GM18951 (cell line): ENCODE measurements around the gene ABAT.

ENCODE experiments used
- POLR2A ChIP-seq: IDR thresholded peaks from 4 replicates; pipeline ENCODE4 v1.6.1; 2011; ENCODE audit warnings: mild to moderate bottlenecking; ENCODE audit not compliant: insufficient read length, insufficient read depth; ENCODE audit errors: extremely low read depth
- in situ Hi-C: fragments of 300-500 bp; cut with MboI; formaldehyde crosslinking; loops from one replicate; pipeline ENCODE4 v1.12.0; 2022; ENCODE audit warnings: low sequenced_read_pairs, mixed read lengths, inconsistent platforms; ENCODE audit not compliant: unreplicated experiment

Gene ABAT

GRCh38 chr16:8678068-8678927, 3.9 kb downstream of the ABAT start:
- in situ Hi-C loops = no loop called here
- TF ChIP-seq POLR2A = no peak

GRCh38 chr16:8679151-8679550, 4.7 kb downstream of the ABAT start:
- TF ChIP-seq POLR2A = no peak
- in situ Hi-C loops = no loop called here

- in situ Hi-C loops = no loop called here
- TF ChIP-seq POLR2A = no peak
Measured at GRCh38 chr16:8682551-8683259, 8.3 kb downstream of the ABAT start.

- no peak for TF ChIP-seq POLR2A
- in situ Hi-C loops = no loop called here
Measured at GRCh38 chr16:8683640-8684039, 9.2 kb downstream of the ABAT start.

GRCh38 chr16:8685617-8686016, 11.2 kb downstream of the ABAT start:
- TF ChIP-seq POLR2A = no peak
- in situ Hi-C loops = no loop called here

GRCh38 chr16:8686031-8686621, 11.7 kb downstream of the ABAT start:
- TF ChIP-seq POLR2A = no peak
- in situ Hi-C loops = no loop called here

GRCh38 chr16:8686879-8687278, 12.5 kb downstream of the ABAT start:
- no peak for TF ChIP-seq POLR2A
- in situ Hi-C loops = no loop called here

- no peak for TF ChIP-seq POLR2A
- in situ Hi-C loops = no loop called here
Measured at GRCh38 chr16:8689686-8690085, 15.3 kb downstream of the ABAT start.

GRCh38 chr16:8691728-8692127, 17.3 kb downstream of the ABAT start:
- TF ChIP-seq POLR2A = no peak
- in situ Hi-C loops = no loop called here

- in situ Hi-C loops = no loop called here
- TF ChIP-seq POLR2A = no peak
Measured at GRCh38 chr16:8694795-8695728, 20.6 kb downstream of the ABAT start.

- in situ Hi-C loops = no loop called here
Measured at GRCh38 chr16:8696880-8697279, 22.5 kb downstream of the ABAT start.

GRCh38 chr16:8697965-8698364, 23.5 kb downstream of the ABAT start:
- TF ChIP-seq POLR2A = no peak

More at GRCh38 chr16:8696880-8697279, 22.5 kb downstream of the ABAT start:
- no peak for TF ChIP-seq POLR2A

More at GRCh38 chr16:8697965-8698364, 23.5 kb downstream of the ABAT start:
- in situ Hi-C loops = no loop called here
